ENCODE results near the gene TCTN2.

TCTN2 gene

GRCh38 chr12:123690191-123690840 is 19.4 kb downstream of the TCTN2 start:
- no peak for DNase-seq

DNA sequence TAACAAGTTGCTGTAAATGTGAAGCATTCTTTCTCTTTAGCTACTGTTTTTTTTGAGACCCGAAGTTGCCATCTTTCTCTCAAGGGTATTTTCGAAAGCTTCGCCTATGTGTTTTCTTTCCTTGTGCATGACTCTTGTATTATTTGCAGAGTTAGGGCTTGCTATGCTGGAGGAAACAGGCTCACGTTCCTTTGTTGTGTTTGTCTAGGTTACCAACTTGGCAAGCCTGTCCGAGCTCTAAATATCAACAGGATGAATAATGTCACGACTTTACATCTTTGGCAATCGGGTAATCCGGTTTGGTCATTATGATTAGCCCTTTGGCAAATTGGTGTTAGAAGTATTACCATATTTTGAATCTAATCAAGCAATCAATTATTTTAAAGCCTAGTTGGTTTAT is 25.3 kb downstream of the TCTN2 start:
- DNase-seq, result no peak

DNA sequence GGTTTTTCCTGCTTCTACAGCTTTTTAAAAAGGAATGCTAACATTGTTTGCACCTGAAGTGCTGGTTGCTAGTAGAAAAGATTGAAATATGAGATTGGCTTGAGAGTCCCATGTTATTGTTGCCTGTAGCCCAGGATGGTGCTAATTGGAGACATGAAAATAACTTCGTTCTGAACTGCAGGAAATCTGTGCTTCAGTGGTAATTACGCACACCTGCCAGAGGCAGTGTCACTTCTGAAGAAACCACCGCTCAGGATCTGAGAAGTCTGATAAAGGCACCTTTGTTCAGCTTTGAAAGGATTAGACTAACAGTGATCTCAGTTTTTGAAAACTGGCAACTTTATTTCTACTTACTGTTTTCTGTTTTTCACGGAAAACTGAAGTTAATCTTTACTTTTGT is 25.7 kb downstream of the TCTN2 start:
- DNase-seq, result no peak

DNA sequence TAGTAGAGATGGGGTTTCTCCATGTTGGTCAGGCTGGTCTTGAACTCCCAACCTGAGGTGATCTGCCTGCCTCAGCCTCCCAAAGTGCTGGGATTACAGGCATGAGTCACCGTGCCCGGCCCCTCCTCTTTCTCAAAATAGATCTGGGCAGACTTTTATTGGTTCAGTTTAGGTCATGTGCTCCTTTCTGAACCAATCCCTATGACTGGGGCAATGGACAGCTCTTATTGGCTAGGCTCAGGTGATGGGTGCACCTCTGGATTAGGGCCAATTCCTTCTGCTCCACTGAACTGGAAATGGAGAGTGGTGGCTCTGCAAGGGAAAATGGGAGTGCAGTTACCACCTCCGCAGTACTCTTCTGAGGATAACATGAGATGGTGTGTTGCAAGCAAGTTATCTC is 35.0 kb downstream of the TCTN2 start:
- DNase-seq, result no peak

DNA sequence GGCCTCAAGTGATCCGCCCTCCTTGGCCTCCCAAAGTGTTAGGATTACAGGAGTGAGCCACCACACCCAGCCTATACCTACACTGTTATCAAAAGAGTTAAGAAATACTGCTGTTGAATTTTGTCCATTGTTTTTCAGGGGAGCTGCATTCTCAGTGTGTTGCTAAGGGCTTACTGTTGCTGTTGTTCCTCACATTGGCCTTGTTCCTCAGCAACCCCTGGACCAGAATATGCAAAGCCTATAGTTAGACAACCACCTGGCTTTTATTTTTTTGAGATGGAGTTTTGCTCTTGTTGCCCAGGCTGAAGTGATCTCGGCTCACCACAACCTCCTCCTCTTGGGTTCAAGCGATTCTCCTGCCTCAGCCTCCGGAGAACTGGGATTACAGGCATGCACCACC is 36.6 kb downstream of the TCTN2 start:
- no peak for DNase-seq

DNA sequence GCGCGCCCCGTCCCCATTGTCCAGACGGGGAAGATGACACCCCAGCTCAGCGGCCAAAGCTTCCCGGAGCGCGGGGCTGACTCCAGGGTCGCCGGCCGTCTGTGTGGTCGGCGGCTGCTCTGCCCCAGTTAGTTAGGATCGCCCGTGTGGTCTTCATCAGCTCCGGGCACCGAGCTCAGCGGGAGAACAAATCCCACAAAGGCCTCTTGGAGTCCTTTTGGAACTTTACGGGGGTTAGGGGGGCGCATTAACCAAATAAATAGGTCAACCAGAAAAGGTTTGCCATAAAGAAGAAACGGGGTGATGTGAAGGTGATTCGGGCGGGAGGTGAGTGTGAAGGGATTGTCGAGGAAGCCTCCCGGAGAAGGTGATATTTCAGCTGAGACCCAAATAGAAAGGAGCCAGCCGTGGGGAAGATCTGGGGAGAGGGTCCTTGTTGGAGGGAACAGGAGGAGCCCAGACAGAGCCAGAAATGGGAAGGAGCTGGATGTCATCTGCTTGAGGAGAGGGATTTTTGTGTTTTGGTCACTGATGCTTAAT is 41.9 kb downstream of the TCTN2 start:
- DNase-seq, result no peak

DNA sequence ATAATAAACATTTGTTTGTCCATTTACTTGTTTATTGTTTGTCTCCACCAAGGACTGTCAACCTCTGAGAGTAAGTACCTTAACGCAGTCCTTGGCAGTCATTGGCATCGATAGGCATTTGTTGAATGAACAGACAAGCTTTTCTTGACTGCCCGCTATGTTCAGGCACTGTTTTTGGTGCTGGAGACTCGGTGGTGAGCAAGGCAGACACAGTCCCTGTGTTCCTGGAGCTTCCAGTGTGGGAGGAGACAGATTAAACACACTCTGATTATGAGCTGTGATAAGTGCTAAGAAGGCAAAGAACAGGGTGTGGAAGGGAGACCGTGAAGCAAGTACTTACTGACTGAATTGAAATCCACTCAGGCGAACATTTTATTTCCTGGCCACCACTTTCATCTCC is 42.5 kb downstream of the TCTN2 start:
- no peak for DNase-seq

DNA sequence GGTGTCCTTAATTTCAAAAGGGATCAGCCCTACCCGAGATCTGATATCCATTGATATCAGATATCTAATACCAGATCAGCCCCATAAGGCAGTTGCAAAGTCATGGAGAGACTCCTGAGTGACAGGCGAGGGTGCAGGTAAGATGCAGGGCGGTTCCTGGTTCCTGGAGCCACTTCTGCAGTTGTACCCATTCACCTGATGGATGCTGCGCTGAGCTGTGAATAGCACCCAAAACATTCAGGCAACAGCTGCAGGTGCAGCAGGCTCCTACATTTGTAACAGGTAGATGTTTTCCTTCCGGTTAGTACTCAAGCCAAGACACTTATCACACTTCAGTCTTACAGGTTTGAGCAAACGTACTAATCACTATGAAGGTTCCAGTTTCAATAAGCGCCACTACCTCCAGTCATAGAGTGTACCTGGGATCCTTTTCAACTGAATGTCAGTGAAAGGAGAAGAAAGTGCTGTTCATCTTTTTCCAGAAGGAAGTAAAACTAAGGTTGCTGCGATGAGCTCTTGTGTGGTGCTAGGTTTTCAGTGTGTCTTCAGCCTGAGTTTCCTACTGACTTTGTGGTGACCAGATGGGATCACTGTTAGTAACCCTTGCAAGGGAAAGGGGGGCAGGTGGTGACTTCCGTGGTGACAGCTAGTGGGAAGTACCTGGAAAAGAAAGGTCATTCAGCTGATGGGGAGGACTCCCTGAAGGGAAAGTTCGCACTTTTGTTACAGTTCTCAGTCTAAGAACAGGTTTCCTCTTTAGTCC is 43.1 kb downstream of the TCTN2 start:
- no peak for DNase-seq

DNA sequence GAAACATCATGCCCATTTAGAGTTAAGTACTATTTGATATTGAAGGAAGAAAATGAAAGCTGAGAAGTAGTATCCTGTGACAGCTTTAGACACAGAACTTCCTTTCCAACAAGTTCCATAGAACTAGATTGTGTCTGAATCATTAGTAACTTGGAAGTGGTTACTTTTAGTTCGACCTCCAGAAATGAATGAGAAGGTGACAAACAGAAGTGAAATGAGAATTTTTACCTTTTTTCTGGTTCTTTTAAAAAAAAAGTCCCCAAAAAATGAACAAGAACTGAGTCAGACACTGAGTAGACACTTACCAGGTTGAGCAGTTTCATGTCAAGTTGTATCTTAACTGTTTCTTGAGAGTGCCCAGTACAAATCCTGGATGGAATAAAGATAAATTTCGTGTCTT is 44.3 kb downstream of the TCTN2 start:
- no peak for DNase-seq

DNA sequence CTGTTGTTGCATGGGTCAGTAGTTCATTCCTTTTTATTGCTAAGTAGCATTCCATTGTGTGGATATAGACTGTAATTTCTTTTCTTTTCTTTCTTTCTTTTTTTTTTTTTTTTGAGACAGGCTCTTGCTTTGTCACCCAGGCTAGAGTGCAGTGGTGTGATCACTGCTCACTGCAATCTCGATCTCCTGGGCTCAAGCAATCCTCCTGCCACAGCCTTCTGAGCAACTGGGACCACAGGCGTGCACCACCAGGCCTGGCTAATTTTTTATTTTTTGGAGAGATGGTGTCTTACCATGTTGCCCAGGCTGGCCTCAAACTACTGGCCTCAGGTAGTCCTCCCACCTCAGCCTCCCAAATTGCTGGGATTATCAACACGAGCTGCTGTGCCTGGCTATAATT is 46.4 kb downstream of the TCTN2 start:
- no peak for DNase-seq

- no peak for DNase-seq
Observed at GRCh38 chr12:123720141-123720814, 49.4 kb downstream of the TCTN2 start.

DNA sequence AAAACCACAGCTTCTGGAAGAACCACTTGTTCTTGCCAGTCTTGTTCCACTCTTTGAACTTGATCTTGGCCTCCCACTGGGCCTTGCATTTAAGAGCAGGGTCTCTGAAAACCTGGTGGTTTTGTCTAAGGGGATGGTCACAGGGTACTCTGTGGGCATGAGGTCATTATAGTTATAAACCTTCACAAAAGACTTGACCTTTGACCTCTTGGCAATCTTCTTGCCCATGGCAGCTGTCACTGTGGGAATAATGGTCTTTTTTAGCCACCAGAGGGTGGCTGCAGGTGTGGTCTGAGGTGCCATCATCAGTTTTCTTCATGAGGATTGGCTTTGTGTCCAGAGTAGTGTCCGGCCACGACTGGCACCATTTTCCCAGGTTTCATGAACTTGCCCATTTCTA is 50.3 kb downstream of the TCTN2 start:
- DNase-seq, result no peak

DNA sequence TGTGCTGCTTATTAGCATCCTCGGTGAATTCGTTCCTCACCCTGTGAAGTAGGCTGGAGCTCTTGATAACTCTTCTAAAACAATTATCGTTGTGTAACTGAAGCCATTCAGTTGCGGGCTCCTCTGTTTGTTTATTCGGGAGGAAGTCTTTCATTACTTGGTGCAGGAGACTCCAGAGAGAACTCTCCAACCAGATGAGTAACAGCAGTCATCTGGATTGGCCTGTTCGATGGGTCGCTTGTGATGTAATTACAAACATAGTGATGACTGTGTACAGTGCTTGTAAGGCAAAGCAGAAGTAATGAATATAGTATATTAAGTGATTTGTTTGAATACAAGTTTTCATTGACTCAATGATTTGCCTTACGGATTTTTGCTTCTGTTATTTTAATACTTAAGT is 52.1 kb downstream of the TCTN2 start:
- no peak for DNase-seq

GRCh38 chr12:123723765-123724164 is 52.9 kb downstream of the TCTN2 start:
- no peak for DNase-seq

GRCh38 chr12:123726244-123726643 is 55.3 kb downstream of the TCTN2 start:
- DNase-seq, result no peak

DNA sequence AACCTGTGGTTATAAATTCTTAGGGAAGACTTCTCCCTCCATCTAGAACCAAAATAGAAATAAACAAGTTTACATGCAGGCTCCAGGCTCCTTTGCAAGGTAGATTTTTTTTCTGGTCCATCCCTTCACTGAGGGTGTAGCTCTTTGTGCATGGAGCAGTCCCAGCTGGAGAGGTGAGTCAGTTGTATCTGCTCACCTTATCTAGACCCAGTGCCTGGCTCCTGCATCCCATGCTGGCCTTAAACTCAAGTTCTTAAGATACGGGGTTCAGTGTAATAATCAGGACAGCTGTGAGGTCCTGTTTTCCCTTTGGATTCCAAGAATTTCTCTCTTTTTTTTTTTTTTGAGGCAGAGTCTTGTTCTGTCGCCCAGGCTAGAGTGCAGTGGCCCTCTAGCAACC is 56.0 kb downstream of the TCTN2 start:
- DNase-seq, result no peak

DNA sequence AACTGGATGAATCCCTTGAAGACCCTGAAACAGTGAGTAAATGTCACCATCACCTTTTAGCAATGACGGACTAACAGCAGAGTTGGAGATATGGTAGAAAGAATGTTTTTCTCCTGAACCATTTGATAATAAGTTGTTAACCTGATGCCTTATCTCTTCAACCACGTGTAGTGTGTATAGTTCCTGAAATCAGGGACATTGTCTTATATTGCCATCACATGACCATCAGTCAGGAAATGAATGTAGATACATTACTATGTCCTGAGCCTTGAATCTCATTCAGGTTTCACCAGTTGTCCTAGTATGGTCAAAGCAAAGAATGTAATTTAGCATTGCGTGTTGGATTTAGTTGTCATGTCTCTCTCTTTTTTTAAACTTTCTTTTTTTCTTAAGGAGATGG is 57.0 kb downstream of the TCTN2 start:
- DNase-seq, result no peak

GRCh38 chr12:123731596-123731995 is 60.7 kb downstream of the TCTN2 start:
- DNase-seq, result no peak

DNA sequence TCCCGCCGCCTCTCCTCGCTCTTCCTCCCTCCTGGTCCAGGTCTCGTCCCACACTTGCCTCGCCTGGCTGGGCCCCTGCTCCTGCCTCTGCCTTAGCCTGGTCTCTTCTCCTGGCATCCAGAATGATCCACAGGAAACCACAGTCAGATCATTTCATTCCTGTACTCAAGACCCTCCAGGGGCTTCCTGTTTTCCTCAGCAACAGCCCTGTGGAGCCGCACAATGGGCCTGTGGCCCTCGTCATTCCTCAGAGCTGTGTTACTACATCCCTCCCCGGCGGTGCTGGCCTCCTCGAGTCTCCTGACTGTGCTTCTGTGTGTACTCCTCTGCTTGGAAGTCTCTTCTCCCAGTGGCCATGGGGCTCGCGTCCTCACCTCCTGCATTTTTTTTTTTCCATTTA is 61.3 kb downstream of the TCTN2 start:
- no peak for DNase-seq

DNA sequence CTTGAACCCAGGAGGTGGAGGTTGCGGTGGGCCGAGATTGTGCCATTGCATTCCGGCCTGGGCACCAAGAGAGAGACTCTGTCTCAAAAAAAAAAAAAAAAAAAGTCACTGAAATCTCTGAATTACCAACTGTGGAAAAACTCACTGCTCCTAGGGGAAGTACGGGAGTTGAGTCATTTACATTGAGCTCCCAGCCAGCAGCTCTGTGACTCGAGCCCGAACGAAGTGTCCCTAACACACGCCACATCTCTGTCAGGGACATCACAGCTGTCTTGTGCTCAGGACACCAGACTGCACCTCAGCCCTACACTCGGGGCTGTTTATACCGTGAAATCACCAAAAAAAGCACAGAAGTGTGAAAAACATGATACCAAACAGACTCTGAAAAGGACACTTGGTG is 62.3 kb downstream of the TCTN2 start:
- DNase-seq, result no peak

GRCh38 chr12:123734268-123734667 is 63.4 kb downstream of the TCTN2 start:
- DNase-seq, result no peak

GRCh38 chr12:123741937-123742572 is 71.1 kb downstream of the TCTN2 start:
- no peak for DNase-seq

DNA sequence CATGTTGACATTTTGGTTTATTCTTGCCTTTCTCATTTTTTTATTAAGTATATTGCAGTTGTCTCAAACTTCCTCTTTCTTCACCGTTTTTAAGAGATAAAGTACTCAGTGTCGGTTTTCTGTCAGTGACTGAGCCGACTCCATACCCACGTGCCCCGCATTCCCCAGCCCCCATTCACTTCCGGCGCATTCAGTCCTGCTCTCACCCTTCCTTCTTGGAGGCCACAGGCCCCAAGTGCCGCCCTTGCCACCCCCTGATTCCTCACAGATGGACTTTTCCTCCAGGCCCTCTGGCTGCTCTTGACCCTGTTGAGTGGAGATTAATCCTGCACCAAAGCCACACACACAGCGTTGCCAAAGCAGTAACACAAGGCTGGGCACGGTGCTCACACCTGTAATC is 72.1 kb downstream of the TCTN2 start:
- no peak for DNase-seq

DNA sequence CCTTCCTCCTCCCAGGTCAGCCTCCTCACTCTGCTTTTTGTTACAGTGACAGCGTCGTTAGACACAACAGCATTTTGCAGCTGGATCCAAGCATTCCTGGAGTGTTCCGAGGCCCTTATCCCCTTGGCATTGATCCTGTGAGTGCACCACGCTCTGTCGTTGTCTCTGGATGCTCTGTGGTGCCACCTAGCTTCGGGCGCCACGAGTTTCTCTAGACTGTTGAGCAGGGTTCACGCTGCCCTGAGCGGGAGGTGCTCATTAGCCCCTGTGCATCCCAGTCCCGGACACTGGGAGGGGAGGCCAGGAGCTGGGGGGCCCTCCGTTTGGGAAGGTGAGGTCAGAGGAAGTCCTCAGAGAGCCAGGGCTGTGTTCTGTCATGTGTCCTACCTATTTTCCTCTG is 73.9 kb downstream of the TCTN2 start:
- no peak for DNase-seq

All from NCI-H748 treated with DMSO at 0.1 percent for 48 hours (cell line).